Thyroid gland (tissue), 4 donors: Measurements from ENCODE around the gene GAD1. TPM values are rescaled to one million over a fixed set of nuclear protein-coding genes. Genes with fewer than 3 reads are reported as not detected.

Experiments used
- DNase-seq, 2 donors: peaks; one replicate each; pipeline ENCODE4 v3.0.0-alpha.2; 2019
- H3K27ac ChIP-seq, 3 donors: fragments of 200-600 bp; sonication (generic); 1 replicate in 2 of 3; 2 replicates in 1 of 3; pipeline ENCODE4 v1.5.1; 2016 to 2019; ENCODE audit warnings: mild to moderate bottlenecking in 1 of 3, moderate library complexity in 1 of 3
- H3K27me3 ChIP-seq: fragments of 200-600 bp; sonication (generic); one replicate; pipeline ENCODE4 v1.5.1; 2019
- H3K36me3 ChIP-seq, 2 donors: fragments of 200-600 bp; sonication (generic); one replicate each; pipeline ENCODE4 v1.5.1; 2016 to 2019
- H3K4me1 ChIP-seq, 2 donors: fragments of 200-600 bp; sonication (generic); one replicate each; pipeline ENCODE4 v1.5.1; 2017 to 2019
- H3K4me3 ChIP-seq, 3 donors: fragments of 200-600 bp; sonication (generic); replicated peaks in 1 of 3; 1 replicate in 2 of 3; 2 replicates in 1 of 3; pipeline ENCODE4 v1.5.1; 2016; ENCODE audit warnings: mild to moderate bottlenecking in 1 of 3
- H3K9me3 ChIP-seq: fragments of 200-600 bp; sonication (generic); one replicate; pipeline ENCODE4 v1.5.1; 2017
- POLR2A ChIP-seq, 2 donors: fragments of 450-650 bp; IDR thresholded peaks; one replicate each; pipeline ENCODE4 v1.6.1; 2017; ENCODE audit warnings: antibody characterized with exemption in 2 of 2, mild to moderate bottlenecking in 2 of 2, moderate library complexity in 1 of 2
- WGBS, 2 donors: methylation state at CpG; one replicate each; pipeline ENCODE4 v1.1.5; 2017; 5-methylcytosine and 5-hydroxymethylcytosine counted together
- intact Hi-C: fragments of 100-400 bp; cut with DNase I; formaldehyde crosslinking; loops from one replicate; pipeline ENCODE4 v1.15.1; 2023
- total RNA-seq, 4 donors: library from RNA; depleted of rRNA; stranded (reverse); fragments of >200 nt; gene quantifications; one replicate each; pipeline ENCODE4 v1.2.3, GENCODE V29; 2016
- TF ChIP-seq, protein P1 (sequence below), 6 experiments: fragments of 200-600 bp in 3 of 6; fragments of 450-650 bp in 3 of 6; sonication (generic) in 3 of 6; IDR thresholded peaks; one replicate each; pipeline ENCODE4 v1.5.1; 2016 to 2019; ENCODE audit warnings: antibody characterized with exemption in 6 of 6, mild to moderate bottlenecking in 2 of 6, inconsistent platforms in 1 of 6, moderate library complexity in 1 of 6

Gene GAD1
- total RNA-seq, 4 donors from 2014 or later = 0.11 to 0.94 (median 0.46) TPM

DNA sequence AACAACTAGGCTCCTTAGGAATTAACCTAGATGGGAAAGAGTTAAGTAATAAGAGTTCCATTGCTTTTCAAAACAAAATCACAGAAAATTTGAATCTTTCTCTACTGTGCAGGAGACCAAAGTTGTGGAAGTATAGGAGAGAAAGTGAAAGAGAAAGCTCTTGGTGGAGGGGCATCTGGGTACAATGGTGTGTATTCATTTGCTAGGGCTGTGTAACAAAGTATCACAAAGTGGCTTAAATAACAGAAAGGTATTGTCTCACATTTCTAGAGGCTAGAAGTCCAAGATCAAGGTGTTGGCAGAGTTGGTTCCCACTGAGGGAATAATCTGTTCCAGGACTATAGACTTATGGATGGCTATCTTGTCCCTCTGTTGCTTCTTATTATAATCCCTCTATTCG, 61.8 kb downstream of the GAD1 start:
- no peak for DNase-seq
- no peak overlapping the region for H3K4me3 ChIP-seq
- no peaks in the 10 kb centered on the region for H3K36me3 ChIP-seq
- H3K27ac ChIP-seq = no peak overlapping the region
- intact Hi-C loops = no loop called here
- 78 to 94% methylated on average over 1 of the region's 1 CpG for WGBS, 2 donors
- no peaks in the 10 kb centered on the region for H3K9me3 ChIP-seq
- H3K27me3 ChIP-seq = no peaks in the 10 kb centered on the region
- H3K4me1 ChIP-seq = peaks cover 0 to under 1% of the 10 kb centered on the region in 2 donors
- TF ChIP-seq, protein P1, sequence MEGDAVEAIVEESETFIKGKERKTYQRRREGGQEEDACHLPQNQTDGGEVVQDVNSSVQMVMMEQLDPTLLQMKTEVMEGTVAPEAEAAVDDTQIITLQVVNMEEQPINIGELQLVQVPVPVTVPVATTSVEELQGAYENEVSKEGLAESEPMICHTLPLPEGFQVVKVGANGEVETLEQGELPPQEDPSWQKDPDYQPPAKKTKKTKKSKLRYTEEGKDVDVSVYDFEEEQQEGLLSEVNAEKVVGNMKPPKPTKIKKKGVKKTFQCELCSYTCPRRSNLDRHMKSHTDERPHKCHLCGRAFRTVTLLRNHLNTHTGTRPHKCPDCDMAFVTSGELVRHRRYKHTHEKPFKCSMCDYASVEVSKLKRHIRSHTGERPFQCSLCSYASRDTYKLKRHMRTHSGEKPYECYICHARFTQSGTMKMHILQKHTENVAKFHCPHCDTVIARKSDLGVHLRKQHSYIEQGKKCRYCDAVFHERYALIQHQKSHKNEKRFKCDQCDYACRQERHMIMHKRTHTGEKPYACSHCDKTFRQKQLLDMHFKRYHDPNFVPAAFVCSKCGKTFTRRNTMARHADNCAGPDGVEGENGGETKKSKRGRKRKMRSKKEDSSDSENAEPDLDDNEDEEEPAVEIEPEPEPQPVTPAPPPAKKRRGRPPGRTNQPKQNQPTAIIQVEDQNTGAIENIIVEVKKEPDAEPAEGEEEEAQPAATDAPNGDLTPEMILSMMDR (IDR thresholded peaks at IDR 0.05) = no peak
- no peak for TF ChIP-seq POLR2A (IDR thresholded peaks at IDR 0.05)

DNA sequence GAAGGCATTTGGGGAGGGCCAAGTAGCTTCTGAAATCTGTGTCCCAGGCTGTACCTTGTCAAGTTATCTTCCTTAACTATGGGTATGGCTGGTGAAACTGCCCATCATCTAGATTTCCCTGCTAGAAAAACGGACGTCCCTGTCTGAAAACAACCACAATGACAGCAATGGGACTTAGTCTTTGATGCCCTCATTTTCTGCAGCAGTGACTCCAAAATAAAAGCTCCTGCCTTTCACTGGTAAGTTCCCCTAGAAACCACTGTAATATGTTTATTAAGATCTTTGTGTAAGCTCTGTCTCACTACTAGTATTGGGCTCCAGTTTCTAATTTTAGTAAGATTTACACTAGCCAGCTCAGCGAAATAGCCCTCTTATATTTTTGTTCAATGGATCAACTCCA, 65.2 kb downstream of the GAD1 start:
- intact Hi-C loops = no loop called here
- 68% methylated on average over 3 of the region's 3 CpGs for WGBS, 2 donors

DNA sequence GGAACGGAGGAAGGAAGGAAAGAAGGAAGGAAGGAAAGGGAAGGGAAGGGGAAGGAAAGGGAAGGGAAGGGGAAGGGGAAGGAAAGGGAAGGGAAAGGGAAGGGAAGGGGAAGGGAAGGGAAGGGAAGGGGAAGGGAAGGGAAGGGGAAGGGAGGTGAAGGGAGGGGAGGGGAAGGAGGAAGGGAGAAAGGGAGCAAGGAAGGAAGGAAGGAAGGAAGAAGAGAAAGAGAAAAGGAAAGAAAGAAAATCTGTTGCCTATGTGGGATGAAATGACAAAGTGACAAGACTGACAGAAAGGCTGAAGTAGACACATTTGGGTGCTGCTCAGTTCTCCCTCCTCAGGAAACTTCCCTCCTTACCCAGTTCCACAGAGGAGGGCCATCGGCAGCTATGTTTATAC, 66.1 kb downstream of the GAD1 start:
- H3K4me3 ChIP-seq = no peak overlapping the region
- 76% methylated on average over 2 of the region's 2 CpGs for WGBS, 2 donors
- H3K27me3 ChIP-seq = no peaks in the 10 kb centered on the region
- H3K27ac ChIP-seq = no peak overlapping the region
- no peaks in the 10 kb centered on the region for H3K9me3 ChIP-seq
- DNase-seq = no peak
- H3K36me3 ChIP-seq = no peaks in the 10 kb centered on the region
- intact Hi-C loops = no loop called here
- H3K4me1 ChIP-seq = no peaks in the 10 kb centered on the region
- no peak for TF ChIP-seq POLR2A (IDR thresholded peaks at IDR 0.05)
- TF ChIP-seq, protein P1 (IDR thresholded peaks at IDR 0.05) = no peak

More for the DNA sequence above, 65.2 kb downstream of the GAD1 start:
- Histone ChIP-seq H3K36me3 (no peaks in the 10 kb centered on the region), H3K27me3 (no peaks in the 10 kb centered on the region), H3K27ac (no peak overlapping the region), H3K9me3 (no peaks in the 10 kb centered on the region), H3K4me1 (no peaks in the 10 kb centered on the region), H3K4me3 (no peak overlapping the region)
- no peak for DNase-seq
- no peak for TF ChIP-seq POLR2A (IDR thresholded peaks at IDR 0.05)
- TF ChIP-seq, protein P1 (IDR thresholded peaks at IDR 0.05) = no peak

DNA sequence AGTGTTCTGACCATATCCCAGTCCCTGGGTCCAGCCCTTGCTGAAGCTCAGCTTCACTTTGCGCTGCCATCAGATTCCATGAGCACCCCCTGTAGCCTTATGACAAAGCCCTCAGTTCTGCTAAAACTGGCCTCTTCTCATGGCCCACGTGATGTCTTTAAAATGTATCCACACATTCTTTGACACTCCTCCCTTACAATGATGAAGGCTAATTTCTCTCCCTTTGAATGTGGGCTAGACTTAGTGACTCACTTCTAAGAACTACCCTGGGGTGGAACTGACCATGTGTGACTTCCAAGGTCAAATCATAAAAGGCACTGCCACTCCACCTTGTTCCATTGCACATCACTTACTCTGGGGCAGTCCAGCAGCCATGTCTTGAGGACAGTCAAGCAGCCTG, 67.0 kb downstream of the GAD1 start:
- no peak for TF ChIP-seq POLR2A (IDR thresholded peaks at IDR 0.05)
- TF ChIP-seq, protein P1 (IDR thresholded peaks at IDR 0.05) = no peak
- H3K9me3 ChIP-seq = no peaks in the 10 kb centered on the region
- intact Hi-C loops = no loop called here
- H3K36me3 ChIP-seq = no peaks in the 10 kb centered on the region
- WGBS, 2 donors = 87 to 93% methylated on average over 2 of the region's 2 CpGs
- no peak overlapping the region for H3K4me3 ChIP-seq
- H3K27me3 ChIP-seq = no peaks in the 10 kb centered on the region
- no peaks in the 10 kb centered on the region for H3K4me1 ChIP-seq
- DNase-seq = no peak
- no peak overlapping the region for H3K27ac ChIP-seq

DNA sequence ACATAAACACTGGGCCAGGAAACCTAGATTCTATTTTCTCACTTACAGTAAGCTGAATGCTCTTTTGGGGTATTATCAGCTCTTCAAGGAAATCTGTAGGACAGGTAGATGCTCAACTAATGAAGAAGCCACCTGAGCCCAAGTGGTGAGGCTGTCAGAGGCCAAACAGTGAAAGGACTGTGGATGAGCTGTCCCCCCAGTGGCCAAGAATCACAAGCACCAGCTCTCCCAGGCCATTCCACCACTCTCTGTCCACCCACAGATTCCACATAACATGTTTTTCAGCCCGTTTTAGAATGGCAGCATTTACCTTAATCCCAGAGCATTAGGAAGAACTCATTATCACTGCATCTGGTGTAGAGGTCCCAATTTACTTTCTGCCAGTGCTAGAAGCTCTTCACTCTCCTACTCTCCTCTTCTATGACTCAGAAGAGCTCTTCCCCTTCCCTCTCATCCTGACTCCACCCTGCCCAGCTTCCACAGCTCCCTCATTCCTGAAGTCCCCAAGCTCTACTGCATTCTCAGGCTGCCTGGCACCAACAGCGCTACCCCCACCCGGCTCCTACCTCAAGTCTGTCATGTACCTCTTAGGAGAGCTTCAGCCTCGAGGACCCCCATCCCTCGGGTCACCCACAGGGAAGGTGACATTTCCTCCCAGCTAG, 68.6 kb downstream of the GAD1 start:
- H3K4me3 ChIP-seq = no peak overlapping the region
- 79 to 85% methylated on average over 5 of the region's 5 CpGs for WGBS, 2 donors

More for the DNA sequence above, 68.6 kb downstream of the GAD1 start:
- Histone ChIP-seq H3K27me3 (no peaks in the 10 kb centered on the region), H3K36me3 (no peaks in the 10 kb centered on the region), H3K27ac (no peak overlapping the region), H3K9me3 (no peaks in the 10 kb centered on the region), H3K4me1 (no peaks in the 10 kb centered on the region)
- intact Hi-C loops = no loop called here
- TF ChIP-seq, protein P1 (IDR thresholded peaks at IDR 0.05) = no peak
- TF ChIP-seq POLR2A (IDR thresholded peaks at IDR 0.05) = no peak
- no peak for DNase-seq
